Measurements from ENCODE around the gene BPTF.
A peak's percentile ranks its signal among the peaks of the same experiment; 100 is the strongest.
"Not testable (repeated sequence)": the region's sequence is repeated elsewhere in the genome, so short reads cannot be mapped to it uniquely, and the experiment has no call there.

Gene BPTF

DNA sequence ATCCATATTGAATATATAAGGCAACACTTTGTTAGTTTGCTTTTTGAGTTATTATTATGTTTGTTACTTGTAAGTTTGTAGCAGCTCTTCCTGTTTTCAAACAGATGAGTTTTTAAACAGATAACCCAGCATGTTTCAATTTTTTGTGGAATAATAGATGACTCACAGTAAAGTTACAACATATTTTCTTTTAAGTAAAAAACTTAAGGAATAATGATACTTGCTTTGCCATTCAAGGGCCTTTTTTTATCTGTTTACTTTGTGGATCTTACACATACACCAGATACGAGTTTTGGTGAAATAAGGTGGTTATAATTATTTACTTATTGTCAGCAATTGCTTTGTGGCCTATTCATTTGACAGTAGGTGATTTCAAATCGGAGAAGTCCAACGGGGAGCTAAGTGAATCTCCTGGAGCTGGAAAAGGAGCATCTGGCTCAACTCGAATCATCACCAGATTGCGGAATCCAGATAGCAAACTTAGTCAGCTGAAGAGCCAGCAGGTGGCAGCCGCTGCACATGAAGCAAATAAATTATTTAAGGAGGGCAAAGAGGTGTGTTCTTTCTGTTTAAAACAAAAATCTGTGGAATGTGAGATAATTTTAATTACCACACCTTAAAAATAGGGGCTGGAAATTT is 66.3 kb downstream of the BPTF start:
- DNase-seq (ENCODE audit: low read depth in 2 of 2): no peak

DNA sequence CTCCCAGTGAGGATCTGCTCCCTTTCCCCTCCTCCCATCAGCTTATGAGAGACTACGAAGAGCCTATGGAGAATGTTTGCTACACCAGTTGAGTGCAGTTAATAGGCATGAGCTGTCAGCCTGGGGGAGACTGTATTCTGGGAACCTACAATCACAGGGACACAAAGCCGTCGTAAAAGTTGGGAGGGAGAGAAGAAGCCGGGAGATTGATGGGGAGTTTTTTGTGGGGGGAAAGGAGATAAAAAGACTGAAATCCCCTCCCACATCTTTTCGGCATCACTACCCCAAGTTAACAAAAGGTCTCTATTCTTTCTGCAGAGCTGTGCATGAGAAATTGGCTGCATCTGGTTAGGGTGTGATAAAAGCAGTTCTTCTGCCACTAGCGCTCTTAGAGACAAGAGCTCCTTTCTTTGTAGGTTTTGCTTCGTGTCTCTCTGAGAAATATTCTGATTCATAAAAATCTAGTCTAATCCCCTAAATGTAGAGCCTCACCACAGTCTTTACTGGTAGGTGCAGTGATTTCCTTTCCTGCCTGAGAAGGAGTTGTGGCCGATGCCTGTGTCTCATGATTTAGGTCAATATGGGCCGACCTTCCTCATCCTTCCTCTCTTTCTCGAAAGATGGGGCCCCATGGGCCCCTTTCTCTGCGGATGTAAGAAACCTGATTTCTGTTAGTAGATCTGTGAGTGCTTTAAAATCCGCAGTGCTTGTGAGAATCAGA is 77.4 kb downstream of the BPTF start:
- DNase-seq (ENCODE audit: low read depth in 2 of 2): no peak

DNA sequence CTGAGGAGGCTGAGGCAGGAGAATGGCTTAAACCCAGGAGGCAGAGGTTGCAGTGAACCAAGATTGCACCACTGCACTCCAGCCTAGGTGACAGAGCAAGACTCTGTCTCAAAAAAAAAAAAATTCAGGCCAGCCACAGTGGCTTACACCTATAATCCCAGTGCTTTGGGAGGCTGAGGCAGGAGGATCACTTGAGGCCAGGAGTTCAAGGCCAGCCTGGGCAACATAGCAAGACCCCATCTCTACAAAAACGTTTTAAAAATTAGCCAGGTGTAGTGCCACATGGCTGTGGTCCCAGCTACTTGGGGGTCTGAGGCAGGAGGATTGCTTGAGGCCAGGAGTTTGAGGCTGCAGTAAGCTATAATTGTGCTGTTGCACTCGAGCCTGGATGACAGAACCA is 80.0 kb downstream of the BPTF start:
- DNase-seq (ENCODE audit: low read depth in 2 of 2): not testable (repeated sequence)

DNA sequence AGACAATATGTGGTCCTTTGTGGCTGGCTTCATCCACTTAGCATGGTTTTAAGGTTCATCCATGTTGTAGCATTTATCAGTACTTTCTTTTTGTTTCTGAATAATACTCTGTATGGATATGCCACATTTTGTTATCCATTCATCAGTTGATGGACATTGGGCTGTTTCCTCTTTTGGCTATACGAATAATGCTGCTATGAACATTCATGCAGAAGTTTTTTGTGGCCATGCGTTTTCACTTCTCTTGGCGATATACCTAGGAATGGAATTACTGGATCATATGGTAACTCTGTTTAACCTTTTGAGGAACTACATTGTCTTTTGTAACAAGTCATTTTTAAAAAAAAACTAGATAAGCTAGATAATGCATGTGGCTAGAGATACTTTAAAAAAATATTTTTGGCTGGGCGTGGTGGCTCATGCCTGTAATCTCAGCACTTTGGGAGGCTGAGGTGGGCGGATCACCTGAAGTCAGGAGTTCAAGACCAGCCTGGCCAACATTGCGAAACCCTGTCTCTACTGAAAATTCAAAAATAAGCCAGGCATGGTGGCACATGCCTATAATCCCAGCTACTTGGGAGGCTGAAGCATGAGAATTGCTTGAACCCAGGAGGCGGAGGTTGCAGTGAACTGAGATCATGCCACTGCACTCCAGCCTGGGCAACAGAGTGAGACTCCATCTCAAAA is 85.0 kb downstream of the BPTF start:
- not testable (repeated sequence) for DNase-seq (ENCODE audit: low read depth in 2 of 2)

DNA sequence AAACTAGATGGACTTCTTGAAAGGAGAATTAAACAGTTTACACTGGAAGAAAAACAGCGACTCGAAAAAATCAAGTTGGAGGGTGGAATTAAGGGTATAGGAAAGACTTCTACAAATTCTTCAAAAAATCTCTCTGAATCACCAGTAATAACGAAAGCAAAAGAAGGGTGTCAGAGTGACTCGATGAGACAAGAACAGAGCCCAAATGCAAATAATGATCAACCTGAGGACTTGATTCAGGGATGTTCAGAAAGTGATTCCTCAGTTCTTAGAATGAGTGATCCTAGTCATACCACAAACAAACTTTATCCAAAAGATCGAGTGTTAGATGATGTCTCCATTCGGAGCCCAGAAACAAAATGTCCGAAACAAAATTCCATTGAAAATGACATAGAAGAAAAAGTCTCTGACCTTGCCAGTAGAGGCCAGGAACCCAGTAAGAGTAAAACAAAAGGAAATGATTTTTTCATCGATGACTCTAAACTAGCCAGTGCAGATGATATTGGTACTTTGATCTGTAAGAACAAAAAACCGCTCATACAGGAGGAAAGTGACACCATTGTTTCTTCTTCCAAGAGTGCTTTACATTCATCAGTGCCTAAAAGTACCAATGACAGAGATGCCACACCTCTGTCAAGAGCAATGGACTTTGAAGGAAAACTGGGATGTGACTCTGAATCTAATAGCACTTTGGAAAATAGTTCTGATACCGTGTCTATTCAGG is 85.9 kb downstream of the BPTF start:
- no peak for DNase-seq (ENCODE audit: low read depth in 2 of 2)

DNA sequence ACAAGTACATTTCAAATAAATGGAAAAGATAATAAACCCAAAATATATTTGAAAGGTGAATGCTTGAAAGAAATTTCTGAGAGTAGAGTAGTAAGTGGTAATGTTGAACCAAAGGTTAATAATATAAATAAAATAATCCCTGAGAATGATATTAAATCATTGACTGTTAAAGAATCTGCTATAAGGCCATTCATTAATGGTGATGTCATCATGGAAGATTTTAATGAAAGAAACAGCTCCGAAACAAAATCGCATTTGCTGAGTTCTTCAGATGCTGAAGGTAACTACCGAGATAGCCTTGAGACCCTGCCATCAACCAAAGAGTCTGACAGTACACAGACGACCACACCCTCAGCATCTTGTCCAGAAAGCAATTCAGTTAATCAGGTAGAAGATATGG is 86.8 kb downstream of the BPTF start:
- no peak for DNase-seq (ENCODE audit: low read depth in 2 of 2)

DNA sequence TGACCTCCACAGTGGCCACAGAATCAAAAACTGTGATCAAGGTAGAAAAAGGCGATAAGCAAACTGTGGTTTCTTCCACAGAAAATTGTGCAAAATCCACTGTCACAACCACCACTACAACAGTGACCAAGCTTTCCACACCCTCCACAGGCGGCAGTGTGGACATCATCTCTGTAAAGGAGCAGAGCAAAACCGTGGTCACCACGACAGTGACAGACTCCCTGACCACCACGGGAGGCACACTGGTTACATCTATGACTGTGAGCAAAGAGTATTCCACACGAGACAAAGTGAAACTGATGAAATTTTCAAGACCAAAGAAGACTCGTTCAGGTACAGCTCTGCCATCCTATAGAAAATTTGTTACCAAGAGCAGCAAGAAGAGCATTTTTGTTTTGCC is 87.4 kb downstream of the BPTF start:
- no peak for DNase-seq (ENCODE audit: low read depth in 2 of 2)

DNA sequence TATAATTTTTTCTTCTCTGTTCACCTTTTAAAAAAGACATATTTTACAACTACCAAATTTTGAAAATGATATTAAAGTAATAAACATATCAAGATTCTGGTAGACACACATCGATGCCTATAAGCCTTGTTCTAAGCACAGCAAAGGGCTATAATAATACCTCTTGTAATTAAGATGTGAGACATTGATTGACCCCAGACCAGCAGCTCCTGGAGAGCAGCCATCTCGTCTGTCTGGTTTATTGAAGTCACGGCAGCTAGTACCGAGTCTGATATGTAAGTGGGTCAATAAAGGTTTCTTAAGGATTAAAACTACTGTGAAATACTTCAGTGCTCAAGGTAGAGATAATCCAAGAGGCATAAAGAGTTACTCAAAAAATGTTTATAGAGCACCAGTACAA is 94.9 kb downstream of the BPTF start:
- no peak for DNase-seq (ENCODE audit: low read depth in 2 of 2)

DNA sequence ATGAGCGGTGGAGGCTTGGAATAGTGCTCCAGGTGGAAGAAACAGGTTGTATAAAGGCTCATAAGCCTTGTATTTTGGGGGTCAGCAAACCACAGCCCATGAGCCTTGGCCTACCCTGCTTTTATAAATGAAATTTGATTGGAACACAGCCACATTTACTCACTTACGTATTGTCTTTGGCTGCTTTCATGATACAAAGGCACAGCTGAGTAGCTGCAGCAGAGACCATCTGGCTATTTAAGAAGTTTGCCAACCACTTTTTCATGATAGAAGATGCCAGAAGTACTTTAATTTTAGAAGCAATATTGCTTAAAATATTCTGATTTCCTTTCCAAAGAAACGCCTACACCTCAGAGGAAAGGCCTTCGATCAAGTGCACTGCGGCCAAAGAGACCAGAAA is 97.2 kb downstream of the BPTF start:
- no peak for DNase-seq (ENCODE audit: low read depth in 2 of 2)

DNA sequence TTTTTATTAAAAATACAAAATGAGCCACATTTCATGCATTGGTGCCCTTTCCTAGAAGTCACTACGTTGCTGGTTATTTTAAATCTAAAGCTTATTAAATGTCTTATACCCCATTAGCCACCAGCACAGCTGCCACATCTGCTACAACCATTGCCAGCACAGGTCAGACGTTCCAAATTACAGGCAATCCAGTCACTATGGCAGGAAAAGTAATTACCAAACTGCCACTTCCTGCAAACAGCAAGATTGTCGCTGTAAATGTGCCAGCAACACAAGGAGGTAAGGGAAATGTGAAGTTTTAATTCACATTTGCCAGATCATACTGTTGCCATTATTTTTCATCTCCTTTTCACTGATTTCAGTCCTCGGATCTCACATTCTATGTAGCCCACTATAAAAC is 103.5 kb downstream of the BPTF start:
- DNase-seq (ENCODE audit: low read depth in 2 of 2): not testable (repeated sequence)

DNA sequence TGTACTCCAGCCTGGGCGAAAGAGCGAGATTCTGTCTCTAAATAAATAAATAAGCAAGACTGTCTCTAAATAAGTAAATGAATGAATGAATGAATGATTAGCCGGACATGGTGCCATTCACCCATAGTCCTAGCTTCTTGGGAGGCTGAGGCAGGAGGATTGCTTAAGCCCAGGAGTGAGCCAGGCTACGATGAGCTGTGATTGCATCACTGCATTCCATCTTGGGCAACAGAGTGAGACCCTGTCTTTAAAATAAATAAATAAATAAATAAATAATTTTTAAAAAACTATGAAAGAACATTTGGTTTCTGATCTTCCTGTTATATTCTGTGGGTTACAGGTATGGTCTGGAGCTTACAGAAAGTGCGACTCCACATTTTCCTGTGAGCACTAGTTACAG is 105.9 kb downstream of the BPTF start:
- DNase-seq (ENCODE audit: low read depth in 2 of 2): no peak

DNA sequence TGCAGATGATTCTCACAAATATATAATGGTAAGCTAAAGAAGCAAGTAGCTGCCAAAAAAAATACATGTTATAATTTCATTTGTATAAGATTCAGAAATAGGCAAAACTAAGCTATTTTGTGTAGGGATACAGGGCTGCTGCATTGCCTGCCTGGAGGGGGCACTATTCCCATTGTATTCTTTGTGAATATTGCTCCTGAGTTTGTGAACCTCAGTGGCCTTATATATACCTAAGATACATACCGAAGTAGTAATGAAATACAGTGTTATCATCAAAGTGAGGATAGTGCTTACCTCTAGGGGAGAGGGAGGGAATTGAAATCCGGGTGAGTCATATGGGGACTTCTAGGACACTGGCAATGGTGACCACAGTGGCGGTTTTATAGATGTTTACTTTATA is 117.5 kb downstream of the BPTF start:
- DNase-seq (ENCODE audit: low read depth in 2 of 2): no peak

DNA sequence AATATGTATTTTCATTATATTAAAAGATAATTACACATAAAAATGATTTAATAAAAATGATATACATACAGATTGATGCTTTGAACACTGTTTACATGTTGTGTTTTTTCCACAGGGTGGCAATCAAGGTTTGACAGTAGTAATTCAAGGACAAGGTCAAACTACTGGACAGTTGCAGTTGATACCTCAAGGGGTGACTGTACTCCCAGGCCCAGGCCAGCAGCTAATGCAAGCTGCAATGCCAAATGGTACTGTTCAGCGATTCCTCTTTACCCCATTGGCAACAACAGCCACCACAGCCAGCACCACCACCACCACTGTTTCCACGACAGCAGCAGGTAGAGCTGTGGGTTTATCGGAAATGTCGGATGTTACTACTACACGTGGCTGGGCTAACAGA is 118.7 kb downstream of the BPTF start:
- no peak for DNase-seq (ENCODE audit: low read depth in 2 of 2)

DNA sequence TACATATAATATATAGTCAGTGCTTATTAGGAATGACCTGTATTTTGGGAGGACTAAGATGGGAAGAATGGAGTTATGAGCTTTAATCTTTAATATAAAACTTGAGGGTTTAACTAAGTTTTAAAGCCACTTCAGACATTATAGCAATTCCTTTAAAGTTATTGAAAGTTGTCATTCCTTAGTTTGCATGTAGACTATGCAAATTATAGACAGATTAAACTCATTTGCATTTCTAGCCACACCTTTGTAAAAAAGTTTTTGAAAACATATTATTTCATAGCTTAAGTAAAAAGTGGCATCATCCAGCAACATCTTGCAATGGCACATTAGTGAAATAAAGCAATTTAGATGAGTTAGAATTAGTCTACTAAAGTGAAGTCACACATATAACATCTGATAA is 121.2 kb downstream of the BPTF start:
- DNase-seq (ENCODE audit: low read depth in 2 of 2): no peak

DNA sequence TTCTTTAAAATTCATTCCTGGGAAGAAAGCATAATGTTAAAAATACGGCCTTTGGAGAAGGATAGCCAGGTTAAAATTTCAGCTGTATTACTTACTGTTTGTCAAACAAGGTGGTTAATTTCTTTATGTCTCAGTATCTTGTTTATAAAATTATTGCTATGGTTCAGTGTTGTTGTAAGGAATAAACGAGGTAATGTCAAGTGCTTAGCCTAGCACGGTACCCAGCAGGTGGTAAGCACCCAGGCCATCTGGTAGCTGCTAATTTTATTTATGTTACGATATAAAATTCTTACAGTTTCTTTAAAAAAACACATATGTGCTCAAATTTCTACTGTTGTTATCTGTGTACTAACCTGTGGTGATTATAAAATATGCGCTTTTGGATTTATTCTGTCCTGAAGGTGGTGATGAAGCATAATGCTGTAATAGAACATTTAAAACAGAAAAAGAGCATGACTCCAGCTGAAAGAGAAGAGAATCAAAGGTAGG is 122.1 kb downstream of the BPTF start:
- DNase-seq (ENCODE audit: low read depth in 2 of 2): no peak

DNA sequence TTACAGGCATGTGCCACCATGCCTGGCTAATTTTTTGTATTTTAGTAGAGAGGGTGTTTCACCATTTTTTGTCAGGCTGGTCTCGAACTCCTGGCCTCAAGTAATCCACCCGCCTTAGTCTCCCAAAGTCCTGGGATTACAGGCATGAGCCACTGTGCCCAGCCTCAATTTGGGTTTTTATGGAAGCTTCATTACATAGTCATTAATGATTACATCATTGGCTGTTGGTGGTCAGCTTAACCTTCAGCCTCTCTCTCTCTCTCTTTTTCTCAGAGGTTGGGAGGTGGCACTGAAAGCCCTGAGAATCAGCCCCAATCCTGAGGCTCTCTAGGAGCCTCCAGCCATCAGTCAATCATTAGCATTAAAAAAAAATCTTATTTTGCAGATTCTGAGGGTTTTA is 125.6 kb downstream of the BPTF start:
- no peak for DNase-seq (ENCODE audit: low read depth in 2 of 2)

DNA sequence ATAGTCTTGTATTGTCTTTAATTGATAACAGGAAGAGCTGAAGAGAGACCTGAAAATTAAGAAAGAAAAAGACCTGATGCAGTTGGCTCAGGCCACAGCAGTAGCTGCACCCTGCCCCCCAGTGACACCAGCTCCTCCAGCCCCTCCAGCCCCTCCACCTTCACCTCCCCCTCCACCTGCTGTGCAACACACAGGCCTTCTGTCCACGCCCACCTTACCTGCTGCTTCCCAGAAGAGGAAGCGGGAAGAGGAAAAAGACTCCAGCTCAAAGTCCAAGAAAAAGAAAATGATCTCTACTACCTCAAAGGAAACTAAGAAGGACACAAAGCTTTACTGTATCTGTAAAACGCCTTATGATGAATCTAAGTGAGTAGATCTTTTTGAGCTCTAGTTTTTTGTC is 134.2 kb downstream of the BPTF start:
- no peak for DNase-seq (ENCODE audit: low read depth in 2 of 2)

DNA sequence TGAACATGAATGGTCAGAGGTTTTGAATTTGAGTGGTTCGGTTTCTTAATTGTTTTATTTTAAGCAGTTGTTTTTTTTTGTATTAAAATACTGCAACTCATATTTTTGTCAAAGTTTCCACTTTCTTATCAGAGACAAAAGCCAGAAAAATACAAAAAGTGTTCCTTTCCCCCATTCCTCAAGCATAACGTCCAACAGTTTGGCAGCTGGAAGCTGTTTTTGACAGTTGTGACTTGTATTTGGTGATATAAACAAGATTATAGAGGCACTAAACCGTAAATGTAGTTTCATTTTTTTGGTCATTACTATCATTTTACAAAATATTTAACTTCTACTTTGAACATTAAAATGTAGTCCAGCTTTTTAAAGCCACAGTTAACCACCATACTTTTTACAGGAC is 135.0 kb downstream of the BPTF start:
- DNase-seq (ENCODE audit: low read depth in 2 of 2): not testable (repeated sequence)

DNA sequence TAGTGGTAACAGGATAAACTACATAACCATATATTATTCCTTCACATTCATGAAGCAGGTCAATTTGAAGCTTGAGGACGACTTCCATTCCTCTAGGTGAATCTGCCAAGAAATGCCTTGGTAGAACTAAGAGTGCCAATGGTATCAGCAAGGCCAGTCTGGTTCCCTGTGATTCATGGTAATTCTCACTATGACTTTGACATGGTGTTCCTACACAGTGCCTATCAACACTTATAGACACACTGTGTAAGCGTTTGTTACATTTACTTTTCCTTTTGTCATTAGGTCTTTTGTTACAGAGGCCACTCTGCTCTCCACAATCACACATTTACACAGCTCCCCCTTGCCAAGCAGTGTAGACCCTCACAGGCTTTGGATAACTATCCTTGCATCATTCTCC is 136.9 kb downstream of the BPTF start:
- DNase-seq (ENCODE audit: low read depth in 2 of 2): not testable (repeated sequence)

DNA sequence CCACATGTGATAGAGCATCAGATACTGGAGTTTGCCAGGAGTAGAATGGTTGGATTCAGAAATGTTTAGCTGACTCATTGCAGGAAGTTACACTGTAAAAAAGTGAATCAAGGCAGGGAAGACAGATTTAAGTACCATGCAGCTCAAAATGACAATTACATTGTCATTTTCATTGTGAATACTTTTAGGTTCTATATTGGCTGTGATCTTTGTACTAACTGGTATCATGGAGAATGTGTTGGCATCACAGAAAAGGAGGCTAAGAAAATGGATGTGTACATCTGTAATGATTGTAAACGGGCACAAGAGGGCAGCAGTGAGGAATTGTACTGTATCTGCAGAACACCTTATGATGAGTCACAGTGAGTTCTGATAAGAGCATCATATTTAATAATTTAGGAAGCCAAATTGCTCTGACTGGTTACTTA is 137.9 kb downstream of the BPTF start:
- DNase-seq (ENCODE audit: low read depth in 2 of 2): peak; percentile 32 to 57

DNA sequence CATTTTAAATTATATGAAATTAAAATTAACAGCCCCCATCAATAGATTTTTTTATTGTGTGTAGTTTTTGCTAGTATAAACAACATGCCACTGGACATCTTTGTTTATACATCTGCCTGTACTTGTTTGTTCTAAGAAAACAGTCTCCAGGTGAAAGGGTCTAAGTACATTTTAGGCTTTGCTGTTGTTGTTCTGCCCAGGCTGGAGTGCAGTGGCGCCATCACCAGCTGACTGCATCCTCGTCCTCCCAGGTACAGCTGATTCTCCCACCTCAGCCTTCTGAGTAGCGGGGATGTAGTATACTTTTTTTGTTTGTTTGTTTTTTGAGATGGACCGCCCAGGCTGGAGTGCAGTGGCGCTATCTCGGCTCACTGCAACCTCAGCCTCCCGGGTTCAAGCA is 145.5 kb downstream of the BPTF start:
- no peak for DNase-seq (ENCODE audit: low read depth in 2 of 2)

DNA sequence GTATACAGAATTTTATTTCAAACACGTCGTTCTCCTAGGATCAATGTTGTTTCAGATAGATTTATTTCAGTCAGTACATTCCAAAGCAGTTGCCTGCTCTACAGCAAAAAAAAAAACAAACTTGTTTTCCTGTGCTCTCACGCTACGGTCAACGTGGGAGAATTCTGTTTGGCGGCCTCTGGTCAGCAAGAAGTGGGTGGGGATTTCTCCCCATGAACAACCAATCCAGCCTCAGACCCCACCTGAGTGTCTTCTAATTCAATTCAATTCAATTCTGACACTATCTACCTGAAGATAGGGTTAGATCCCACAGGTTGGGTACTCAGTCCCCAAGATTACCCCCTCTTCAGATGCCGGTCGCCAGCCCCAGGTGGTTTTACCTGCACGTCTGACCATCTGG is 148.9 kb downstream of the BPTF start:
- no peak for DNase-seq (ENCODE audit: low read depth in 2 of 2)
